HepG2 (cell line): ENCODE results near the gene CD80. TPM values are rescaled to one million over a fixed set of nuclear protein-coding genes. Genes with fewer than 3 reads are reported as not detected.
A peak's percentile ranks its signal among the peaks of the same experiment; 100 is the strongest.

Source experiments
- GATA4 ChIP-seq: sonication (generic); IDR thresholded peaks from 2 replicates; pipeline ENCODE4 v1.6.1; 2016; ENCODE audit warnings: antibody characterized with exemption, low read depth, borderline replicate concordance
- MBD4 ChIP-seq: IDR thresholded peaks from 2 replicates; pipeline ENCODE4 v1.6.1; 2012; ENCODE audit warnings: low read length, inconsistent platforms, borderline replicate concordance
- STAG1 ChIP-seq: sonication (generic); formaldehyde crosslinking; IDR thresholded peaks from 2 replicates; pipeline ENCODE4 v1.4.0; 2020; ENCODE audit warnings: missing genetic modification reagents
- ZFP36 ChIP-seq: fragments of 150-350 bp; IDR thresholded peaks from 2 replicates; pipeline ENCODE4 v1.6.1; 2018; ENCODE audit warnings: borderline replicate concordance, low read length, low read depth; ENCODE audit not compliant: partially characterized antibody
- polyA plus RNA-seq, 8 experiments: library from polyadenylated mRNA; depleted of rRNA in 3 of 8; stranded (reverse) in 7 of 8; unstranded in 1 of 8; fragments of >200 nt; fragmentation: Illumina TruSeq in 4 of 8; extraction: Trizol in 4 of 8; gene quantifications; 2 replicates each; pipeline versions ENCODE4 v1.2.1 to v1.2.3, GENCODE V29; 2011 to 2016; ENCODE audit warnings: low read depth in 4 of 8, missing spikeins in 1 of 8, mixed read lengths in 1 of 8; ENCODE audit not compliant: insufficient read depth in 1 of 8
- total RNA-seq, 5 experiments: library from RNA; depleted of rRNA; stranded (reverse); fragments of >200 nt; fragmentation: Illumina TruSeq; extraction: Trizol; gene quantifications; 2 replicates each; pipeline ENCODE4 v1.2.3, GENCODE V29; 2016; ENCODE audit warnings: low read depth in 1 of 5
- TF ChIP-seq, protein P1 (sequence below): sonication (generic); formaldehyde crosslinking; IDR thresholded peaks from 2 replicates; pipeline ENCODE4 v1.5.0; 2020; ENCODE audit warnings: mild to moderate bottlenecking, missing genetic modification reagents, moderate library complexity
- TF ChIP-seq, protein P2 (sequence below): sonication (generic); formaldehyde crosslinking; IDR thresholded peaks from 2 replicates; pipeline ENCODE4 v1.9.0; 2021; ENCODE audit warnings: missing genetic modification reagents, borderline replicate concordance
- TF ChIP-seq, protein P3 (sequence below): sonication (generic); formaldehyde crosslinking; IDR thresholded peaks from 2 replicates; pipeline ENCODE4 v1.5.0; 2020; ENCODE audit warnings: mild to moderate bottlenecking, missing genetic modification reagents

Gene CD80
- total and polyA plus RNA-seq, 2 of the 13 experiments (the other 11 are each of a cell fraction or from before 2014, with no cell fraction given), result not detected

DNA sequence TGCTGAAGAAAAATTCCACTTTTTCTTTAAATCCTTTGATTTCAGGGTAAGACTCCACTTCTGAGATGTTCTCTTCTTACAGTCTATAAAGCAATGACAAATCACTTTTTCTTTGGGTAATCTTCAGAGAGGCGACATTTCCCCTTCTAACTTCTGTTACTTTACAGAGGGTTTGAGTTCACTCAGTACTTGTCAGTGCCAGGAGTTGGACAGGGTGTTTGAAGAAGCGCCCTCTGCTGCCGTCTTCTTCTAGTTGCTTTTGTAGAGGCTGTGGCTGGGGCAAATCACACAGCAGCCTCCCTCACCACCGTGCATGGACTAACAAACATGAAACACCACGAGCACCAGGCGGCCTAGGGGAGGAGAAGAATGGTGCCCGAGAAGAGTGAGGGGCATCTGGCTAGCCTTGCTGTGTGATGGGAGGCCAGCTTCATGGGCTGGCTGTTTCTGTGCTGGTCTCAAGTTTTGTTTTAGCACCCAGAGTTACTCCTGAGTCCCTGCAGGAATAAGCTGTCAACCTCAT is at the start of gene CD80 (continued):
- TF ChIP-seq, protein P1, sequence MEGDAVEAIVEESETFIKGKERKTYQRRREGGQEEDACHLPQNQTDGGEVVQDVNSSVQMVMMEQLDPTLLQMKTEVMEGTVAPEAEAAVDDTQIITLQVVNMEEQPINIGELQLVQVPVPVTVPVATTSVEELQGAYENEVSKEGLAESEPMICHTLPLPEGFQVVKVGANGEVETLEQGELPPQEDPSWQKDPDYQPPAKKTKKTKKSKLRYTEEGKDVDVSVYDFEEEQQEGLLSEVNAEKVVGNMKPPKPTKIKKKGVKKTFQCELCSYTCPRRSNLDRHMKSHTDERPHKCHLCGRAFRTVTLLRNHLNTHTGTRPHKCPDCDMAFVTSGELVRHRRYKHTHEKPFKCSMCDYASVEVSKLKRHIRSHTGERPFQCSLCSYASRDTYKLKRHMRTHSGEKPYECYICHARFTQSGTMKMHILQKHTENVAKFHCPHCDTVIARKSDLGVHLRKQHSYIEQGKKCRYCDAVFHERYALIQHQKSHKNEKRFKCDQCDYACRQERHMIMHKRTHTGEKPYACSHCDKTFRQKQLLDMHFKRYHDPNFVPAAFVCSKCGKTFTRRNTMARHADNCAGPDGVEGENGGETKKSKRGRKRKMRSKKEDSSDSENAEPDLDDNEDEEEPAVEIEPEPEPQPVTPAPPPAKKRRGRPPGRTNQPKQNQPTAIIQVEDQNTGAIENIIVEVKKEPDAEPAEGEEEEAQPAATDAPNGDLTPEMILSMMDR (CRISPR knock-in tag), result peak; percentile 70
- TF ChIP-seq GATA4 (no peak), MBD4 (no peak), ZFP36 (no peak), STAG1 (CRISPR knock-in tag) (peak; percentile 63)
- TF ChIP-seq, protein P2, sequence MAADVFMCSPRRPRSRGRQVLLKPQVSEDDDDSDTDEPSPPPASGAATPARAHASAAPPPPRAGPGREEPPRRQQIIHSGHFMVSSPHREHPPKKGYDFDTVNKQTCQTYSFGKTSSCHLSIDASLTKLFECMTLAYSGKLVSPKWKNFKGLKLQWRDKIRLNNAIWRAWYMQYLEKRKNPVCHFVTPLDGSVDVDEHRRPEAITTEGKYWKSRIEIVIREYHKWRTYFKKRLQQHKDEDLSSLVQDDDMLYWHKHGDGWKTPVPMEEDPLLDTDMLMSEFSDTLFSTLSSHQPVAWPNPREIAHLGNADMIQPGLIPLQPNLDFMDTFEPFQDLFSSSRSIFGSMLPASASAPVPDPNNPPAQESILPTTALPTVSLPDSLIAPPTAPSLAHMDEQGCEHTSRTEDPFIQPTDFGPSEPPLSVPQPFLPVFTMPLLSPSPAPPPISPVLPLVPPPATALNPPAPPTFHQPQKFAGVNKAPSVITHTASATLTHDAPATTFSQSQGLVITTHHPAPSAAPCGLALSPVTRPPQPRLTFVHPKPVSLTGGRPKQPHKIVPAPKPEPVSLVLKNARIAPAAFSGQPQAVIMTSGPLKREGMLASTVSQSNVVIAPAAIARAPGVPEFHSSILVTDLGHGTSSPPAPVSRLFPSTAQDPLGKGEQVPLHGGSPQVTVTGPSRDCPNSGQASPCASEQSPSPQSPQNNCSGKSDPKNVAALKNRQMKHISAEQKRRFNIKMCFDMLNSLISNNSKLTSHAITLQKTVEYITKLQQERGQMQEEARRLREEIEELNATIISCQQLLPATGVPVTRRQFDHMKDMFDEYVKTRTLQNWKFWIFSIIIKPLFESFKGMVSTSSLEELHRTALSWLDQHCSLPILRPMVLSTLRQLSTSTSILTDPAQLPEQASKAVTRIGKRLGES (CRISPR knock-in tag), result no peak
- TF ChIP-seq, protein P3, sequence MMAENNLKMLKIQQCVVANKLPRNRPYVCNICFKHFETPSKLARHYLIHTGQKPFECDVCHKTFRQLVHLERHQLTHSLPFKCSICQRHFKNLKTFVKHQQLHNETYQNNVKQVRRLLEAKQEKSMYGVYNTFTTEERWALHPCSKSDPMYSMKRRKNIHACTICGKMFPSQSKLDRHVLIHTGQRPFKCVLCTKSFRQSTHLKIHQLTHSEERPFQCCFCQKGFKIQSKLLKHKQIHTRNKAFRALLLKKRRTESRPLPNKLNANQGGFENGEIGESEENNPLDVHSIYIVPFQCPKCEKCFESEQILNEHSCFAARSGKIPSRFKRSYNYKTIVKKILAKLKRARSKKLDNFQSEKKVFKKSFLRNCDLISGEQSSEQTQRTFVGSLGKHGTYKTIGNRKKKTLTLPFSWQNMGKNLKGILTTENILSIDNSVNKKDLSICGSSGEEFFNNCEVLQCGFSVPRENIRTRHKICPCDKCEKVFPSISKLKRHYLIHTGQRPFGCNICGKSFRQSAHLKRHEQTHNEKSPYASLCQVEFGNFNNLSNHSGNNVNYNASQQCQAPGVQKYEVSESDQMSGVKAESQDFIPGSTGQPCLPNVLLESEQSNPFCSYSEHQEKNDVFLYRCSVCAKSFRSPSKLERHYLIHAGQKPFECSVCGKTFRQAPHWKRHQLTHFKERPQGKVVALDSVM (CRISPR knock-in tag), result 0 out of 2 replicates have a peak, but pooled peaks have one; percentile 31
